Heart left ventricle (tissue), 16 donors: ENCODE data around the gene SLC35C1. TPM values are rescaled to one million over a fixed set of nuclear protein-coding genes. Genes with fewer than 3 reads are reported as not detected.

ENCODE experiments used
- ATAC-seq, 4 donors: fragments of 200-7000 bp; cut with Tn5 transposase; one replicate each; pipeline ENCODE4 v1.9.1; 2020 to 2022; ENCODE audit warnings: moderate library complexity in 4 of 4, mild to moderate bottlenecking in 3 of 4, moderate number of reproducible peaks in 1 of 4
- DNase-seq, 5 donors: peaks; one replicate each; pipeline ENCODE4 v3.0.0-alpha.2; 2020
- H3K27ac ChIP-seq, 12 donors: fragments of 200-600 bp; sonication (generic) in 4 of 12; one replicate each; pipeline versions ENCODE4 v1.5.0 to v1.8.0; 2016 to 2022; ENCODE audit warnings: mild to moderate bottlenecking in 2 of 12
- H3K27me3 ChIP-seq, 9 donors: fragments of 200-600 bp; sonication (generic) in 2 of 9; one replicate each; pipeline versions ENCODE4 v1.5.1 to v1.8.0; 2016 to 2022; ENCODE audit warnings: mild to moderate bottlenecking in 3 of 9
- H3K36me3 ChIP-seq, 9 donors: fragments of 200-600 bp; sonication (generic) in 2 of 9; one replicate each; pipeline versions ENCODE4 v1.5.0 to v1.8.0; 2018 to 2022; ENCODE audit warnings: mild to moderate bottlenecking in 2 of 9
- H3K4me1 ChIP-seq, 12 donors: fragments of 200-600 bp; sonication (generic) in 4 of 12; one replicate each; pipeline versions ENCODE4 v1.5.0 to v1.8.0; 2016 to 2022; ENCODE audit warnings: mild to moderate bottlenecking in 3 of 12
- H3K4me3 ChIP-seq, 12 donors: fragments of 200-600 bp; sonication (generic) in 4 of 12; one replicate each; pipeline versions ENCODE4 v1.5.0 to v1.8.0; 2017 to 2022; ENCODE audit warnings: mild to moderate bottlenecking in 9 of 12, moderate library complexity in 4 of 12
- H3K9me3 ChIP-seq, 12 donors: fragments of 200-600 bp; sonication (generic) in 4 of 12; one replicate each; pipeline versions ENCODE4 v1.5.0 to v1.8.0; 2016 to 2022; ENCODE audit warnings: mild to moderate bottlenecking in 1 of 12
- CTCF ChIP-seq, 12 donors: fragments of 200-600 bp; sonication (generic) in 4 of 12; IDR thresholded peaks; one replicate each; pipeline versions ENCODE4 v1.5.0 to v1.8.0; 2018 to 2022; ENCODE audit warnings: antibody characterized with exemption in 12 of 12, mild to moderate bottlenecking in 5 of 12
- POLR2A ChIP-seq, 2 donors: fragments of 450-650 bp; IDR thresholded peaks; one replicate each; pipeline ENCODE4 v1.6.1; 2017; ENCODE audit warnings: antibody characterized with exemption in 2 of 2, mild to moderate bottlenecking in 2 of 2, moderate library complexity in 2 of 2
- WGBS, 4 donors: extraction: QIAGEN DNeasy Blood & Tissue Kit in 2 of 4; methylation state at CpG; one replicate each; pipeline versions ENCODE4 v1.1.5 to v1.1.7; 2013 to 2018; 5-methylcytosine and 5-hydroxymethylcytosine counted together
- intact Hi-C, 10 donors: fragments of 100-400 bp; cut with DNase I; formaldehyde crosslinking; loops; one replicate each; pipeline versions ENCODE4 v1.11.1 to v1.14.2; 2022
- polyA plus RNA-seq, 2 donors: library from polyadenylated mRNA; stranded (reverse); fragments of 200-250 nt; gene quantifications; one replicate each; pipeline ENCODE4 v1.2.3, GENCODE V29; 2013
- total RNA-seq, 9 donors: library from RNA; depleted of rRNA in 2 of 9; stranded (reverse); fragments of >200 nt in 2 of 9; fragmentation: NEBNext Ultra II Directional in 3 of 9; extraction: Animal tissue kit (Norgen Biotek cat#: 25700) in 3 of 9; gene quantifications; one replicate each; pipeline versions ENCODE4 v1.1.0 to v1.2.4, GENCODE V29; 2016 to 2023
- donor health status: ischemic (EF 13 %, LVEDD 7.1; RV severe dilation, severe dysfunction).
- donor health status: healthy with polysubstance abuse.
- donor health status: DM: no; HTN: yes; CAD: no.
- donor health status: DM: no; HTN: no; CAD: no.
- donor health status: ischemic (EF 25% LVEDD 6.9; RV normal size, moderate dysfunction).
- donor health status: ischemic (EF 25% LVEDD 5.7; RV mildly dilated, moderate dysfunction).
- donor health status: healthy.
- donor health status: DM: yes; HTN: yes; CAD: no.
- donor health status: ischemic (EF 35%, LVEDD 5.7; RV mildly dilated, moderate dysfunction).
- donor health status: nonischemic (EF 11% LVEDD 7.7; RV severe dilation, severe dysfunction).
- donor health status: DM: yes; HTN: yes; CAD: no.
- donor health status: PGD.
- donor health status: ischemic (EF 29% LVEDD 5.4; RV normal size, mild dysfunction).
- donor health status: nonischemic (EF 23%, LVEDD 6.1; RV moderate dilation, normal function).

Gene SLC35C1
- total and polyA plus RNA-seq, 11 donors = 5.3 to 21.0 (median 7.8) TPM

- 90 to 93% (median 91%) methylated on average over 6 of the region's 6 CpGs for WGBS, 4 donors
- ATAC-seq (no peak), DNase-seq (no peak)
- intact Hi-C loops = loop anchor here in 5 of 10 donors (10.0 kb wide), 3 partner anchors 234 to 664 kb away; no protein-coding TSS in a partner anchor
- peaks cover 0 to 9% (median 0%) of the 10 kb centered on the region in 12 donors for H3K4me1 ChIP-seq
- H3K4me3 ChIP-seq = no peak overlapping the region
- H3K27me3 ChIP-seq = peaks cover 0 to 9% (median 0%) of the 10 kb centered on the region in 9 donors
- no peak overlapping the region for H3K27ac ChIP-seq
- H3K9me3 ChIP-seq = no peaks in the 10 kb centered on the region
- no peaks in the 10 kb centered on the region for H3K36me3 ChIP-seq
- TF ChIP-seq POLR2A (IDR thresholded peaks at IDR 0.05) (no peak), CTCF (IDR thresholded peaks at IDR 0.05) (no peak)
Measured at GRCh38 chr11:45778341-45778740, 26.6 kb upstream of the SLC35C1 start.

- Histone ChIP-seq H3K27ac (no peak overlapping the region), H3K4me3 (no peak overlapping the region), H3K9me3 (no peaks in the 10 kb centered on the region), H3K36me3 (no peaks in the 10 kb centered on the region), H3K27me3 (peaks cover 0 to 9% (median 0%) of the 10 kb centered on the region in 9 donors), H3K4me1 (peaks cover 0 to 9% (median 0%) of the 10 kb centered on the region in 12 donors)
- WGBS, 4 donors = 70 to 91% (median 86%) methylated on average over 5 of the region's 5 CpGs
- ATAC-seq = no peak
- no peak for DNase-seq
- intact Hi-C loops = loop anchor here in 5 of 10 donors (10.0 kb wide), 3 partner anchors 235 to 665 kb away; no protein-coding TSS in a partner anchor
- TF ChIP-seq POLR2A (IDR thresholded peaks at IDR 0.05) = no peak
- TF ChIP-seq CTCF (IDR thresholded peaks at IDR 0.05) = no peak
Measured at GRCh38 chr11:45779602-45780001, 25.3 kb upstream of the SLC35C1 start.

- Histone ChIP-seq H3K9me3 (peaks cover 0 to 20% (median 4%) of the 10 kb centered on the region in 12 donors), H3K27me3 (peaks cover 0 to 23% (median 3%) of the 10 kb centered on the region in 9 donors), H3K4me3 (no peak overlapping the region), H3K27ac (no peak overlapping the region), H3K36me3 (no peaks in the 10 kb centered on the region), H3K4me1 (no peaks in the 10 kb centered on the region)
- DNase-seq (no peak), ATAC-seq (no peak)
- intact Hi-C loops = no loop called here
- WGBS, 4 donors = 76 to 87% (median 80%) methylated on average over 2 of the region's 2 CpGs
- TF ChIP-seq POLR2A (IDR thresholded peaks at IDR 0.05) (no peak), CTCF (IDR thresholded peaks at IDR 0.05) (no peak)
Measured at GRCh38 chr11:45786272-45786671, 18.7 kb upstream of the SLC35C1 start.

- no peak for ATAC-seq
- H3K27ac ChIP-seq = no peak overlapping the region
- peaks cover 0 to 30% (median 3%) of the 10 kb centered on the region in 9 donors for H3K27me3 ChIP-seq
- H3K4me1 ChIP-seq = no peaks in the 10 kb centered on the region
- 84 to 91% (median 87%) methylated on average over 3 of the region's 3 CpGs for WGBS, 4 donors
- no peak overlapping the region for H3K4me3 ChIP-seq
- no peak for DNase-seq
- H3K36me3 ChIP-seq = no peaks in the 10 kb centered on the region
- no peak for TF ChIP-seq CTCF (IDR thresholded peaks at IDR 0.05)
- no peak for TF ChIP-seq POLR2A (IDR thresholded peaks at IDR 0.05)
- intact Hi-C loops = no loop called here
- peaks cover 0 to 20% (median 4%) of the 10 kb centered on the region in 12 donors for H3K9me3 ChIP-seq
Measured at GRCh38 chr11:45788887-45789286, 16.1 kb upstream of the SLC35C1 start.
